ENCODE measurements around the gene FABP1. TPM values are rescaled to one million over a fixed set of nuclear protein-coding genes. Genes with fewer than 3 reads are reported as not detected.
A peak's percentile ranks its signal among the peaks of the same experiment; 100 is the strongest.

Gene FABP1
- polyA plus RNA-seq, 1 of the 3 experiments (the other 2 are of a cell fraction): not detected

GRCh38 chr2:88080545-88080944 lies 47.3 kb downstream of the FABP1 start:
- peaks cover 0 to 16% of the 10 kb centered on the region in 2 experiments; a peak in 1 of 4 replicates for H3K4me1 ChIP-seq (ENCODE audit: control insufficient read depth in 1 of 2, insufficient read depth in 2 of 2, low read depth in 1 of 2, low read length in 1 of 2)
- no peak for DNase-seq
- no peak for TF ChIP-seq NRF1 (IDR thresholded peaks at IDR 0.05; ENCODE audit: low read depth, low read length)
- no peak overlapping the region for H2AFZ ChIP-seq (ENCODE audit: low read depth)
- H4K20me1 ChIP-seq (ENCODE audit: insufficient read depth): no peaks in the 10 kb centered on the region
- H3K9ac ChIP-seq: no peak overlapping the region
- no peaks in the 10 kb centered on the region for H3K27me3 ChIP-seq (ENCODE audit: insufficient read depth)
- no peak overlapping the region for H3K4me2 ChIP-seq
- no peak overlapping the region for H3K27ac ChIP-seq (ENCODE audit: low read depth in 2 of 2, low read length in 1 of 2)
- WGBS (ENCODE audit: low lambda C conversion rate): 49% methylated on average over 2 of the region's 2 CpGs
- ChIA-PET POLR2A (no interaction called here), CTCF (interaction anchor here (0.8 kb wide), 1 partner anchor 20 kb away, joined by 5 read pairs; no protein-coding TSS in a partner anchor)
- H3K9me3 ChIP-seq: no peaks in the 10 kb centered on the region
- H3K4me3 ChIP-seq (ENCODE audit: low read depth in 2 of 2, low read length in 1 of 2): no peak overlapping the region
- H3K36me3 ChIP-seq (replicated peaks in 1 of 2; ENCODE audit: control insufficient read depth in 1 of 2, insufficient read depth in 2 of 2, low read length in 1 of 2): no peaks in the 10 kb centered on the region
- no peaks in the 10 kb centered on the region for H3K9me2 ChIP-seq
- no peaks in the 10 kb centered on the region for H3K79me2 ChIP-seq (ENCODE audit: insufficient read depth)
- no peaks in the 10 kb centered on the region for H3F3A ChIP-seq (replicated peaks; ENCODE audit: insufficient read depth)

GRCh38 chr2:88078643-88079172 lies 49.2 kb downstream of the FABP1 start:
- H3K27me3 ChIP-seq (ENCODE audit: insufficient read depth): no peaks in the 10 kb centered on the region
- no peaks in the 10 kb centered on the region for H3F3A ChIP-seq (replicated peaks; ENCODE audit: insufficient read depth)
- H3K9me3 ChIP-seq: no peaks in the 10 kb centered on the region
- H2AFZ ChIP-seq (ENCODE audit: low read depth): no peak overlapping the region
- no peaks in the 10 kb centered on the region for H3K79me2 ChIP-seq (ENCODE audit: insufficient read depth)
- peak; percentile 27 for DNase-seq
- WGBS (ENCODE audit: low lambda C conversion rate): 8% methylated on average over 3 of the region's 3 CpGs
- peak overlapping the region in 1 of 2 experiments; percentile 36; a peak in 1 of 4 replicates for H3K27ac ChIP-seq (ENCODE audit: low read depth in 2 of 2, low read length in 1 of 2)
- H3K36me3 ChIP-seq (replicated peaks in 1 of 2; ENCODE audit: control insufficient read depth in 1 of 2, insufficient read depth in 2 of 2, low read length in 1 of 2): no peaks in the 10 kb centered on the region
- H3K4me1 ChIP-seq (ENCODE audit: control insufficient read depth in 1 of 2, insufficient read depth in 2 of 2, low read depth in 1 of 2, low read length in 1 of 2): peaks cover 3 to 18% of the 10 kb centered on the region in 2 experiments; a peak in 2 of 4 replicates
- no peaks in the 10 kb centered on the region for H4K20me1 ChIP-seq (ENCODE audit: insufficient read depth)
- CTCF ChIA-PET: interaction anchor here (1.0 to 1.8 kb wide), 2 partner anchors 18 to 82 kb away, joined by 6 to 12 read pairs; no protein-coding TSS in a partner anchor
- no peaks in the 10 kb centered on the region for H3K9me2 ChIP-seq
- H3K4me3 ChIP-seq (ENCODE audit: low read depth in 2 of 2, low read length in 1 of 2): no peak overlapping the region
- H3K9ac ChIP-seq: no peak overlapping the region
- TF ChIP-seq TCF12 (IDR thresholded peaks at IDR 0.05) (peak; percentile 71), MEF2A (IDR thresholded peaks at IDR 0.05; ENCODE audit: borderline replicate concordance, low read depth) (no peak), NFIC (IDR thresholded peaks at IDR 0.05; ENCODE audit: borderline replicate concordance) (peak; percentile 77), SMC3 (IDR thresholded peaks at IDR 0.05; ENCODE audit: low read depth, low read length) (no peak), MXI1 (IDR thresholded peaks at IDR 0.05; ENCODE audit: low read depth, low read length) (no peak), TAF1 (IDR thresholded peaks at IDR 0.05; ENCODE audit: borderline replicate concordance, low read depth, low read length) (no peak), POLR2AphosphoS5 (IDR thresholded peaks at IDR 0.05; ENCODE audit: low read depth, low read length) (no peak)
- H3K4me2 ChIP-seq: no peak overlapping the region
- POLR2A ChIA-PET: no interaction called here

GRCh38 chr2:88077080-88077479 lies 50.8 kb downstream of the FABP1 start:
- no peak overlapping the region for H3K9ac ChIP-seq
- no peaks in the 10 kb centered on the region for H3F3A ChIP-seq (replicated peaks; ENCODE audit: insufficient read depth)
- peaks cover 3 to 18% of the 10 kb centered on the region in 2 experiments; a peak in 2 of 4 replicates for H3K4me1 ChIP-seq (ENCODE audit: control insufficient read depth in 1 of 2, insufficient read depth in 2 of 2, low read depth in 1 of 2, low read length in 1 of 2)
- H3K36me3 ChIP-seq (replicated peaks in 1 of 2; ENCODE audit: control insufficient read depth in 1 of 2, insufficient read depth in 2 of 2, low read length in 1 of 2): no peaks in the 10 kb centered on the region
- no peaks in the 10 kb centered on the region for H3K27me3 ChIP-seq (ENCODE audit: insufficient read depth)
- 80% methylated on average over 8 of the region's 8 CpGs for whole genome bisulfite sequencing (ENCODE audit: low lambda C conversion rate)
- no peaks in the 10 kb centered on the region for H3K9me3 ChIP-seq
- H3K9me2 ChIP-seq: no peaks in the 10 kb centered on the region
- H3K4me2 ChIP-seq: no peak overlapping the region
- ChIA-PET CTCF (interaction anchor here (1.1 to 4.3 kb wide), 4 partner anchors 9 to 83 kb away, joined by 3 to 18 read pairs (median 4); partner anchors contain the start of gene SMYD1), POLR2A (no interaction called here)
- H3K79me2 ChIP-seq (ENCODE audit: insufficient read depth): no peaks in the 10 kb centered on the region
- TF ChIP-seq JUND (IDR thresholded peaks at IDR 0.05) (no peak), TCF12 (IDR thresholded peaks at IDR 0.05) (0 out of 2 replicates have a peak, but pooled peaks have one; percentile 6)
- no peaks in the 10 kb centered on the region for H4K20me1 ChIP-seq (ENCODE audit: insufficient read depth)
- no peak for DNase-seq
- no peak overlapping the region for H3K27ac ChIP-seq (ENCODE audit: low read depth in 2 of 2, low read length in 1 of 2)
- no peak overlapping the region for H3K4me3 ChIP-seq (ENCODE audit: low read depth in 2 of 2, low read length in 1 of 2)
- no peak overlapping the region for H2AFZ ChIP-seq (ENCODE audit: low read depth)

All from SK-N-SH (cell line).